SK-N-MC (cell line): ENCODE measurements around the gene SEMA6D.

ENCODE experiments used
- EZH2 ChIP-seq: fragments of 200-600 bp; sonication (generic); IDR thresholded peaks from one replicate; pipeline ENCODE4 v1.6.1; 2017; ENCODE audit warnings: antibody characterized with exemption
- POLR2AphosphoS5 ChIP-seq: IDR thresholded peaks from 2 replicates; pipeline ENCODE4 v1.6.1; 2012; ENCODE audit warnings: mild to moderate bottlenecking, low read depth, low read length, borderline replicate concordance

DNA sequence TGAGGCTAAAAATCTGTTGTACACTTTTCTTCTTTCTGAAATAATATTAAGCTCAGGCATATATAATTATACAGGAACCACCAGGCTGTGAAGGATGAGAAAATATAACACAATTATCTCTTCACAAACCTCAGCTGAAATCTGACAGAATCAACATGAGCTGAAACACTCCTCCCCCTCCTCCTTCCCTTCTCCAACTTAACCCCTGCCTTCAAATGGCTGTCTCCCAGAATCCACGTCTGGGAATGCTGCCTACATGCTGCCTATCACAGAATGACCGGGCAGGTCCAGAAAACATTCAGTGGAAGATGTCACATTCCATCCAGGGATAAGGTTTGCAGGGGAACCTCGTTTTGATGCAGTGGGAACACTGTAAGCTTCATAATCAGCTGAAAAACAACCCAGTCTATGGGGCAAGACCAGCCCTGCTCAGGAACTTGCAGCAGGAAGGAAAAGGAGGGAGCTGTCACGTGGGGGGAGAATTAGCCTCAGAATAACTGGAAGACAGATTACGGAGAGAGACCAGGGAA, 44.0 kb upstream of the SEMA6D start:
- TF ChIP-seq POLR2AphosphoS5 = no peak
- no peak for TF ChIP-seq EZH2
